Erythroblast (primary cell): ENCODE results near the gene SPTBN4.

Source experiments
- GATA1 ChIP-seq: IDR thresholded peaks from 2 replicates; pipeline ENCODE4 v1.6.1; 2011; ENCODE audit warnings: low read depth, mild to moderate bottlenecking, control low read depth, low read length, moderate library complexity
- POLR2A ChIP-seq: IDR thresholded peaks from 2 replicates; pipeline ENCODE4 v1.6.1; 2011; ENCODE audit warnings: mild to moderate bottlenecking, low read length

DNA sequence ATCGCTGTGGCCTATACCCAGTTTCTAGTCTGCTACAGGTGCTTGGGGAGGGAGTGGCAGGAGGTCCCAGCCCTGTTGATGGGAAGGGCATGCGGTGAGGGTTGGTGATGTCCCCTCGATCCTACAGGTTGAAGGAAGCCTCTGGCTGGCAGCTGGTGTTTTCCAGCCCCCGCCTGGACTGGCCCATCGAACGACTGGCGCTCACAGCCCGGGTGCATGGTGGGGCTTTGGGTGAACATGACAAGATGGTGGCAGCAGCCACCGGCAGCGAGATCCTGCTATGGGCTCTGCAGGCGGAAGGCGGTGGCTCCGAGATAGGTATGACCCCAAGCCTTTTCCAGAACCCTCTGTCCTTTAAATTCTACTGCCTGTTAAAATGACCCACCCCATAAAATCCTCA lies 113.8 kb downstream of the SPTBN4 start:
- no peak for TF ChIP-seq GATA1
- TF ChIP-seq POLR2A = no peak
